ENCODE results near the gene MEIS3.

MEIS3 gene

GRCh38 chr19:47422417-47423163, 3.3 kb upstream of the MEIS3 start (continued):
- TF ChIP-seq, protein P1, sequence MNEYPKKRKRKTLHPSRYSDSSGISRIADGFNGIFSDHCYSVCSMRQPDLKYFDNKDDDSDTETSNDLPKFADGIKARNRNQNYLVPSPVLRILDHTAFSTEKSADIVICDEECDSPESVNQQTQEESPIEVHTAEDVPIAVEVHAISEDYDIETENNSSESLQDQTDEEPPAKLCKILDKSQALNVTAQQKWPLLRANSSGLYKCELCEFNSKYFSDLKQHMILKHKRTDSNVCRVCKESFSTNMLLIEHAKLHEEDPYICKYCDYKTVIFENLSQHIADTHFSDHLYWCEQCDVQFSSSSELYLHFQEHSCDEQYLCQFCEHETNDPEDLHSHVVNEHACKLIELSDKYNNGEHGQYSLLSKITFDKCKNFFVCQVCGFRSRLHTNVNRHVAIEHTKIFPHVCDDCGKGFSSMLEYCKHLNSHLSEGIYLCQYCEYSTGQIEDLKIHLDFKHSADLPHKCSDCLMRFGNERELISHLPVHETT (tag by site-specific recombination; IDR thresholded peaks at IDR 0.05): 0 out of 2 replicates have a peak, but pooled peaks have one; percentile 16
- TF ChIP-seq ZBTB17 (tag by site-specific recombination; IDR thresholded peaks at IDR 0.05) (no peak), GLIS2 (tag by site-specific recombination; IDR thresholded peaks at IDR 0.05) (no peak), ZBTB49 (tag by site-specific recombination; IDR thresholded peaks at IDR 0.05; ENCODE audit: low read depth) (no peak)

DNA sequence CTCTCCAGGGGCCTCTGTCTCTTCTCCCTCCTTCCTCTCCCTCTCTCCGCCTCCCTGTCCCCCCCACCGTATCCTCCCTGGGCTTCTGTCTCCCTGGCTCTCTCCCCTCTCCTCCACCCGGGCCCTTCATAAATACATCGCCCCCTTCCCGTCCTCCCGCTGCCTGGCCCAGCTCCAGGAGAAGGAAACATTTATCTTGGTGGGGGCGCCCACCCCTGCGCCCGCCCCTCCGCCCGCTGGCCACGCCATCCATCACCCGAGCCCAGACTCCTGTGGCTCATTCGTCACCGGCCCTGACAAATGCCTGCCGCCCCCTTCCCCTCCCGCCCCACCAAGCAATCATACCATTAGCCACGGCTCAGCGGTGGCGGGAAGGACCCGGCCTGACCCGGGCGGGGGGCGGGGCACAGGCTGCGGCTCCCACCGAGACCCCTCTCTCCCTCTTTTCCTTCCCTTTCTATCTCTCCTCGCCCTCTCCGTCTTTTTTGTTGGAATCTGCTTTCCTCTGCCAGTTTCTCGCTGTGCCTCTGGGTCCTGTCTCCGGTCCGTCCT, 2.6 kb upstream of the MEIS3 start:
- peak overlapping the region; percentile 16; the same call in 1 of the 2 replicates for H3K27ac ChIP-seq (ENCODE audit: extremely low read depth, low read depth, low read length)
- H3K4me1 ChIP-seq (ENCODE audit: control insufficient read depth, insufficient read depth, low read length): peaks cover 9% of the 10 kb centered on the region
- POLR2A ChIA-PET: no interaction called here
- CTCF ChIA-PET: no interaction called here
- no peaks in the 10 kb centered on the region for H3K9me3 ChIP-seq (ENCODE audit: control insufficient read depth, insufficient read depth, low read depth, low read length)
- H3K36me3 ChIP-seq (ENCODE audit: control insufficient read depth in 2 of 2, insufficient read depth in 1 of 2, low read length in 2 of 2): no peaks in the 10 kb centered on the region
- H3K4me3 ChIP-seq (ENCODE audit: low read depth, low read length): peak overlapping the region; percentile 5; the same call in 1 of the 2 replicates
- TF ChIP-seq BCL11B (tag by site-specific recombination; IDR thresholded peaks at IDR 0.05; ENCODE audit: low read depth) (no peak), ZNF280D (tag by site-specific recombination; IDR thresholded peaks at IDR 0.05) (no peak), YY2 (tag by site-specific recombination; IDR thresholded peaks at IDR 0.05) (no peak), KLF9 (tag by site-specific recombination; IDR thresholded peaks at IDR 0.05; ENCODE audit: low read depth) (peak; percentile 56), OVOL3 (tag by site-specific recombination; IDR thresholded peaks at IDR 0.05) (no peak), ZNF514 (tag by site-specific recombination; IDR thresholded peaks at IDR 0.05) (no peak), ZBTB48 (tag by site-specific recombination; IDR thresholded peaks at IDR 0.05) (0 out of 2 replicates have a peak, but pooled peaks have one; percentile 40), ZNF350 (tag by site-specific recombination; IDR thresholded peaks at IDR 0.05) (no peak), ZNF747 (tag by site-specific recombination; IDR thresholded peaks at IDR 0.05) (no peak), SP2 (tag by site-specific recombination; IDR thresholded peaks at IDR 0.05) (peak; percentile 89), ZNF510 (tag by site-specific recombination; IDR thresholded peaks at IDR 0.05; ENCODE audit: insufficient replicate concordance) (no peak), KLF17 (tag by site-specific recombination; IDR thresholded peaks at IDR 0.05) (peak; percentile 87), ZSCAN18 (tag by site-specific recombination; IDR thresholded peaks at IDR 0.05) (no peak), ZFP3 (tag by site-specific recombination; IDR thresholded peaks at IDR 0.05; ENCODE audit: low read depth) (no peak), ZFP37 (tag by site-specific recombination; IDR thresholded peaks at IDR 0.05) (no peak), ZIC2 (tag by site-specific recombination; IDR thresholded peaks at IDR 0.05) (peak; percentile 76), PBX3 (CRISPR knock-in tag; IDR thresholded peaks at IDR 0.05) (no peak), ZNF37A (tag by site-specific recombination; IDR thresholded peaks at IDR 0.05) (no peak), ZNF335 (tag by site-specific recombination; conservative IDR thresholded peaks at IDR 0.05) (peak; percentile 84), KLF8 (tag by site-specific recombination; IDR thresholded peaks at IDR 0.05) (peak; percentile 42), ZNF701 (tag by site-specific recombination; IDR thresholded peaks at IDR 0.05) (no peak), ZFP41 (tag by site-specific recombination; IDR thresholded peaks at IDR 0.05; ENCODE audit: borderline replicate concordance) (no peak)

Measured in HEK293 (cell line).